Ishikawa (cell line): ENCODE results near the gene HEXA.

ENCODE experiments used
- CEBPB ChIP-seq: IDR thresholded peaks from 2 replicates; pipeline ENCODE4 v1.6.1; 2012
- CREB1 ChIP-seq: IDR thresholded peaks from 2 replicates; pipeline ENCODE4 v1.6.1; 2012; ENCODE audit warnings: low read depth
- FOXM1 ChIP-seq: IDR thresholded peaks from 2 replicates; pipeline ENCODE4 v1.6.1; 2012; ENCODE audit warnings: low read depth, borderline replicate concordance
- MAX ChIP-seq: IDR thresholded peaks from 2 replicates; pipeline ENCODE4 v1.6.1; 2012
- RAD21 ChIP-seq: IDR thresholded peaks from 2 replicates; pipeline ENCODE4 v1.6.1; 2012; ENCODE audit warnings: low read depth
- TAF1 ChIP-seq: IDR thresholded peaks from 2 replicates; pipeline ENCODE4 v1.6.1; 2012; ENCODE audit warnings: low read depth, mild to moderate bottlenecking
- TCF12 ChIP-seq: IDR thresholded peaks from 2 replicates; pipeline ENCODE4 v1.6.1; 2012; ENCODE audit warnings: low read depth
- TEAD4 ChIP-seq: IDR thresholded peaks from 2 replicates; pipeline ENCODE4 v1.6.1; 2012
- USF1 ChIP-seq: IDR thresholded peaks from 2 replicates; pipeline ENCODE4 v1.6.1; 2012
- YY1 ChIP-seq: IDR thresholded peaks from 2 replicates; pipeline ENCODE4 v1.6.1; 2012; ENCODE audit warnings: low read depth

DNA sequence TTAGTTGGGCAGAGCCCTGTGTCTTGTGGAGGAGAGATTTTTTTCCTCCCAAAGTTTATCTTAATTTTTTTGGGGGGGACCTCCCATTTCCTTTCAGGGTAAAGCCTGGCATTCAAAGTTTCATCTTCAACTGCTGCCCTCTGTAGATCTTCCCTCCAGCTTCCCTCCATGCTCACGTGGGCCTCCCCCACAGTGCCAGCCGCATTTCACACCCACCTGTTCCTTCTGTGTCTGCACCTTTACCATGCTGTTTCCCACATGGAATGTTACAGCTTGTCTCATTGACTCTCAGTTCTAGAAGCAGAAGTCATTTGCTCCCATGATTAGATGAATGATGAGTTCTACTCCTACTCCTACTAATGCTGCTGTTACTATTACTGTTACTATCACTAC lies 62.4 kb downstream of the HEXA start:
- TF ChIP-seq CEBPB (no peak), MAX (no peak), YY1 (no peak), TAF1 (no peak), CREB1 (no peak), RAD21 (no peak), TCF12 (no peak), FOXM1 (no peak), USF1 (no peak), TEAD4 (no peak)
